Breast epithelium (tissue), 4 donors: ENCODE data around the gene FEM1A. TPM values are rescaled to one million over a fixed set of nuclear protein-coding genes. Genes with fewer than 3 reads are reported as not detected.

Experiments
- DNase-seq, 2 donors: peaks; one replicate each; pipeline ENCODE4 v3.0.0-alpha.2; 2019; ENCODE audit warnings: low spot score in 2 of 2
- H3K27ac ChIP-seq, 2 donors: fragments of 200-600 bp; sonication (generic) in 1 of 2; one replicate each; pipeline ENCODE4 v1.5.1; 2016 to 2019; ENCODE audit warnings: mild to moderate bottlenecking in 1 of 2
- H3K27me3 ChIP-seq, 2 donors: fragments of 200-600 bp; sonication (generic) in 1 of 2; one replicate each; pipeline versions ENCODE4 v1.5.1 to v1.6.0; 2017 to 2019; ENCODE audit warnings: control low read depth in 1 of 2, mild to moderate bottlenecking in 1 of 2
- H3K36me3 ChIP-seq: fragments of 200-600 bp; one replicate; pipeline ENCODE4 v1.5.1; 2019
- H3K4me1 ChIP-seq, 2 donors: fragments of 200-600 bp; sonication (generic); one replicate each; pipeline ENCODE4 v1.5.1; 2016 to 2019; ENCODE audit warnings: control low read depth in 1 of 2
- H3K4me3 ChIP-seq, 3 donors: fragments of 200-600 bp; sonication (generic); 1 replicate in 2 of 3; 2 replicates in 1 of 3; pipeline ENCODE4 v1.5.1; 2016 to 2019; ENCODE audit warnings: mild to moderate bottlenecking in 3 of 3, moderate library complexity in 2 of 3
- H3K9me3 ChIP-seq, 2 donors: fragments of 200-600 bp; sonication (generic) in 1 of 2; one replicate each; pipeline ENCODE4 v1.5.1; 2016 to 2019; ENCODE audit warnings: control low read depth in 1 of 2
- CTCF ChIP-seq, 3 donors: fragments of 450-650 bp; IDR thresholded peaks; one replicate each; pipeline ENCODE4 v1.5.1; 2016 to 2017; ENCODE audit warnings: antibody characterized with exemption in 3 of 3, mild to moderate bottlenecking in 3 of 3, moderate library complexity in 3 of 3
- POLR2A ChIP-seq: fragments of 450-650 bp; IDR thresholded peaks from one replicate; pipeline ENCODE4 v1.6.1; 2016; ENCODE audit warnings: antibody characterized with exemption, mild to moderate bottlenecking, moderate library complexity
- POLR2AphosphoS5 ChIP-seq, 3 donors: sonication (generic); formaldehyde crosslinking; IDR thresholded peaks; one replicate each; pipeline ENCODE4 v1.6.1; 2017; ENCODE audit warnings: antibody characterized with exemption in 3 of 3
- intact Hi-C: fragments of 100-400 bp; cut with DNase I; formaldehyde crosslinking; loops from one replicate; pipeline ENCODE4 v1.15.1; 2023; ENCODE audit warnings: low total_unique reads
- total RNA-seq, 3 donors: library from RNA; depleted of rRNA; stranded (reverse); fragments of >200 nt; gene quantifications; one replicate each; pipeline ENCODE4 v1.1.0, GENCODE V29; 2016

The FEM1A gene
- total RNA-seq, 3 donors from 2014 or later: 10.4 to 17.6 (median 12.5) TPM

GRCh38 chr19:4755459-4755858 lies 36.1 kb upstream of the FEM1A start:
- Histone ChIP-seq H3K9me3 (no peaks in the 10 kb centered on the region), H3K36me3 (no peaks in the 10 kb centered on the region), H3K27me3 (no peaks in the 10 kb centered on the region), H3K4me3 (no peak overlapping the region), H3K4me1 (peaks cover 0 to 7% of the 10 kb centered on the region in 2 donors), H3K27ac (no peak overlapping the region)
- TF ChIP-seq POLR2AphosphoS5 (IDR thresholded peaks at IDR 0.05) (no peak), CTCF (IDR thresholded peaks at IDR 0.05) (no peak), POLR2A (no peak)
- intact Hi-C loops: loop anchor here (5.0 kb wide), 1 partner anchor 1927 kb away; no protein-coding TSS in a partner anchor
- DNase-seq: no peak

GRCh38 chr19:4758082-4758481 lies 33.5 kb upstream of the FEM1A start:
- intact Hi-C loops: loop anchor here (5.0 kb wide), 1 partner anchor 1924 kb away; no protein-coding TSS in a partner anchor
- no peak for DNase-seq
- no peak overlapping the region for H3K27ac ChIP-seq
- H3K4me3 ChIP-seq: no peak overlapping the region
- TF ChIP-seq POLR2A (no peak), POLR2AphosphoS5 (IDR thresholded peaks at IDR 0.05) (no peak), CTCF (IDR thresholded peaks at IDR 0.05) (no peak)
- H3K27me3 ChIP-seq: peaks cover 0 to 5% of the 10 kb centered on the region in 2 donors
- peaks cover 0 to 7% of the 10 kb centered on the region in 2 donors for H3K4me1 ChIP-seq
- no peaks in the 10 kb centered on the region for H3K36me3 ChIP-seq
- no peaks in the 10 kb centered on the region for H3K9me3 ChIP-seq

GRCh38 chr19:4758659-4759058 lies 32.9 kb upstream of the FEM1A start:
- Histone ChIP-seq H3K36me3 (no peaks in the 10 kb centered on the region), H3K4me1 (peaks cover 0 to 7% of the 10 kb centered on the region in 2 donors), H3K4me3 (no peak overlapping the region), H3K27me3 (peaks cover 0 to 5% of the 10 kb centered on the region in 2 donors), H3K9me3 (no peaks in the 10 kb centered on the region), H3K27ac (no peak overlapping the region)
- intact Hi-C loops: loop anchor here (5.0 kb wide), 1 partner anchor 1924 kb away; no protein-coding TSS in a partner anchor
- DNase-seq: no peak
- no peak for TF ChIP-seq POLR2AphosphoS5 (IDR thresholded peaks at IDR 0.05)
- TF ChIP-seq CTCF (IDR thresholded peaks at IDR 0.05): no peak
- TF ChIP-seq POLR2A: no peak

GRCh38 chr19:4759388-4760284 lies 31.9 kb upstream of the FEM1A start:
- peaks cover 0 to 5% of the 10 kb centered on the region in 2 donors for H3K27me3 ChIP-seq
- H3K36me3 ChIP-seq: no peaks in the 10 kb centered on the region
- H3K9me3 ChIP-seq: no peaks in the 10 kb centered on the region
- intact Hi-C loops: loop anchor here (5.0 kb wide), 1 partner anchor 1923 kb away; no protein-coding TSS in a partner anchor
- no peak overlapping the region for H3K27ac ChIP-seq
- peaks cover 0 to 7% of the 10 kb centered on the region in 2 donors for H3K4me1 ChIP-seq
- TF ChIP-seq POLR2A (no peak), CTCF (IDR thresholded peaks at IDR 0.05) (no peak), POLR2AphosphoS5 (IDR thresholded peaks at IDR 0.05) (no peak)
- H3K4me3 ChIP-seq: peak overlapping the region in 2 of 3 donors; percentile 36 to 63
- peak; percentile 81 for DNase-seq

- DNase-seq: no peak
- no peak overlapping the region for H3K27ac ChIP-seq
- H3K4me1 ChIP-seq: peaks cover 0 to 7% of the 10 kb centered on the region in 2 donors
- no peaks in the 10 kb centered on the region for H3K9me3 ChIP-seq
- no peaks in the 10 kb centered on the region for H3K36me3 ChIP-seq
- peaks cover 0 to 5% of the 10 kb centered on the region in 2 donors for H3K27me3 ChIP-seq
- TF ChIP-seq POLR2AphosphoS5 (IDR thresholded peaks at IDR 0.05) (no peak), CTCF (IDR thresholded peaks at IDR 0.05) (no peak)
- H3K4me3 ChIP-seq: peak overlapping the region in 2 of 3 donors; percentile 36 to 63
- intact Hi-C loops: no loop called here
Measured at GRCh38 chr19:4760285-4760650, 31.3 kb upstream of the FEM1A start.
